ENCODE results near the gene ULK3.
"Not testable (repeated sequence)": the region's sequence is repeated elsewhere in the genome, so short reads cannot be mapped to it uniquely, and the experiment has no call there.

ULK3 gene

GRCh38 chr15:74842581-74843444, at the start of gene ULK3:
TSS of gene ULK3 (minus strand) at chr15:74843156. CDS start at chr15:74843105, 51 bp downstream.
- peak; percentile 80 to 85 for DNase-seq

GRCh38 chr15:74892313-74892712, 49.4 kb upstream of the ULK3 start:
- no peak for DNase-seq

DNA sequence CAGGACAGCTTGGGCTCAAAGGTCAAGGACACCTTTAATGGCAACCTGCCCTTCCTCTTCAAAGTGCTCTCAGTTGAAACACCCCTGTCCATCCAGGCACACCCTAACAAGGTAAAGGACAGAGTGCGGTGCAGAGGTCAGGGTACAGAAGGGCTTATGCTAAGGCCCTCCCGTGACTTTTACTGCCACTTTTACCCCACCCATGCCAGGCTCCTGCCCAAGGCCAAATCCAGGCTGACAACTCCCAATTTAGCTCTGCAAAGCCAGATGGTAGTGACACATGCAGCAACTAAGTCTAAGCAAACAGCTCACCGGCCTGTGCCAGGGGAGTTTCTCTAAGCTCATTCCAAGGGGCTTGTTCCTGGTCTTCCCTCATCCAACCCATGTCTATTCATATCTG, 48.5 kb upstream of the ULK3 start:
- DNase-seq: no peak

GRCh38 chr15:74890665-74890960, 47.7 kb upstream of the ULK3 start:
- no peak for DNase-seq

DNA sequence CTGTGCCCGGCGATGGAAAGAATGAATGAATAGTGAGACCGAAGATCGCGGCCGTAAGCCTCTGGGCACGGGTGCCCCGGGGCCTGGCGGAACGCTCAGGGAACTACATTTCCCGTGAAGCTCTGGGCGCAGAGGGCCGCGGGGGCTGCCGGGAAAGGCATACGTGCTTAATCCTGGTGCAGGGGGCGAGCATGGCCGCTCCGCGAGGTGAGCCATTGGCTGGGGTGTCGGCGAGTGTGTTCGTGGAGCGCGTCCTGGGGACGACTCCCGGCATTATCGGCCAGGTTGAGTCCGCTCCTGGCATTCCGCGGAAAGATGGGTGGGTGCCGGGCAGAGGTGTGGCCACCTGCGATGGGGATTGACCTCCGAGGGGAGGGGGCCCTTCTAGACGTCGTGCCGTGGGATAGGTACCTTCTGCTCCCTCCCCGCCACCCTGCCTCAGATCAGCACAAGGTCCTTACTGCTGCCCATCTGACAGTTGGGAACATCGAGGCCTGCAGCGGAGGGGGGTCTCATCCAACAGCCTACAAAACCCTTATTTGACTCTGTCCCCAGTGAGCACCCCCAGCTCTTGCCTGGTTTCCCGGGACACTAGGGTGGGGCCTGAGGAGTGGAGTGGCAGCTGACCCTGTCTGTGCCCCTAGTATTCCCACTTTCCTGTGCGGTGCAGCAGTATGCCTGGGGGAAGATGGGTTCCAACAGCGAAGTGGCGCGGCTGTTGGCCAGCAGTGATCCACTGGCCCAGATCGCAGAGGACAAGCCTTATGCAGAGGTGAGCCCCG, 47.1 kb upstream of the ULK3 start, which contains the start of gene MPI:
Gene MPI, plus strand, starts transcription at position 160 of the 782 bp plus-strand sequence. Its CDS starts 32 bp downstream, at position 192.
- DNase-seq: peak; percentile 80 to 85

GRCh38 chr15:74889390-74889882, 46.5 kb upstream of the ULK3 start:
- peak; percentile 59 to 76 for DNase-seq

DNA sequence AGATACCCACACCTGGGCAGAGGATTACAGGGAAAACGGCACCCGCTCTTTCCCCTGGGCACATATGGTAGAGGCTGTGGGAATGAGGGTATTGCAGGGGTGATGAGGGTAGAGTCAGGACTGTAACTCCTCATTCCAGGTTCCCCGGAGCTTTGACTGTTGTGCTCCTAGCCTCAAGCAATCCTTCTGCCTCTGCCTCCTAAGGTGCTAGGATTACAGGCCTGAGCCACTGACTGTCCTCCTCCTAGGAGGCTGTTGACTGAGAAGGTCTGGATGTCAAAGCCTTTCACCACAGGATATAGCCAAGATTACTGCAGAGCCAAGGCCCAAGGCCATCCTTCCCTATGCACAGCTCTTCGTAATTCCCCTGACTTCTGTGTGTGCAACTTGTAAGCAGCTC, 45.8 kb upstream of the ULK3 start:
- DNase-seq: no peak

DNA sequence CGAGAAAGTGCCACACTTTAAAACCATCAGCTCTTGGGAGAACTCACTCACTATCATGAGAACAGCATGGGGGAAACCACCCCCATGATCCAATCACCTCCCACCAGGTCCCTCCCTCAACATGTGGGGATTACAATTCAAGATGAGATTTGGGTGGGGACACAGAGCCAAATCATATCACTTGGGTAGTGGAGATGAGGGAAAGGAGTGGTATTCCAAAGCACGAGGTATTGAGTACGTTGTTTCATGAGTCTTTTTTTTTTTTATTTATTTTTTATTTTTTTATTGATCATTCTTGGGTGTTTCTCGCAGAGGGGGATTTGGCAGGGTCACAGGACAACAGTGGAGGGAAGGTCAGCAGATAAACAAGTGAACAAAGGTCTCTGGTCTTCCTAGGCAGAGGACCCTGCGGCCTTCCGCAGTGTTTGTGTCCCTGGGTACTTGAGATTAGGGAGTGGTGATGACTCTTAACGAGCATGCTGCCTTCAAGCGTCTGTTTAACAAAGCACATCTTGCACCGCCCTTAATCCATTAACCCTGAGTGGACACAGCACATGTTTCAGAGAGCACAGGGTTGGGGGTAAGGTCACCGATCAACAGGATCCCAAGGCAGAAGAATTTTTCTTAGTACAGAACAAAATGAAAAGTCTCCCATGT, 44.7 kb upstream of the ULK3 start:
- not testable (repeated sequence) for DNase-seq

DNA sequence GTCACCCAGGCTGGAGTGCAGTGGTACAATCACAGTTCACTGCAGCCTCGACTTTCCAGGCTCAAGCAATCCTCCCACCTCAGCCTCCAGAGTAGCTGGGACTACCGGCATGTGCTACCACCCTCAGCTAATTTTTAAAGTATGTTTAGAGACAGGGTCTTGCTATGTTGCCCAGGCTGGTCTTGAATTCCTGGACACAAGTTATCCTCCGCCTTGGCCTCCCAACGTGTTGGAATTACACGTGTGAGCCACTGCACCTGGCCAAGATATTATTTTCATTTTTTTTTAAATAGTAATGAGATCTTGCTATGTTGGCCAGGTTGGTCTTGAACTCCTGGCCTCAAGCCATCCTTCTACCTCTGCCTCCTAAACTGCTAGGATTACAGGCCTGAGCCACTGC, 42.5 kb upstream of the ULK3 start:
- no peak for DNase-seq

GRCh38 chr15:74884428-74885223, 41.7 kb upstream of the ULK3 start:
- DNase-seq: no peak

- DNase-seq: no peak
Measured at GRCh38 chr15:74882528-74882927, 39.6 kb upstream of the ULK3 start.

DNA sequence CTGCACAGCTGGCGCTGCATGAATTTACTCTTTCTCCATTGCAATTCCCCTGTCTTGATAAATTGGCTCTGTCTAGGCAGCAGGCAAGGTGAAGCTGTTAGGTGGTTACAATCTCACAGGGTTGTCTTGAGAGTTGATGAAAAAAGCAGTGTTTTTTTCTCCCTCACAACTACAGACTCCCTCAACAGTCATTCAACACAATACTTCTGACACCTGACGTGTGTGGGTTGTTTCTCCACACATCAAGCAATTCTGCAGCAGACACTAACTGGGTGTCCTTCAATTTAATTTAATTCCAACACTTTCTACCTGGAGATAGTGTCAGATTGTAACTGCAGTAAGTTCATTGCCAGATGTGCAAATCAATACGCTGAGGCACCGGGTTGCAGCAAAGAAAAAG, 35.3 kb upstream of the ULK3 start:
- no peak for DNase-seq

DNA sequence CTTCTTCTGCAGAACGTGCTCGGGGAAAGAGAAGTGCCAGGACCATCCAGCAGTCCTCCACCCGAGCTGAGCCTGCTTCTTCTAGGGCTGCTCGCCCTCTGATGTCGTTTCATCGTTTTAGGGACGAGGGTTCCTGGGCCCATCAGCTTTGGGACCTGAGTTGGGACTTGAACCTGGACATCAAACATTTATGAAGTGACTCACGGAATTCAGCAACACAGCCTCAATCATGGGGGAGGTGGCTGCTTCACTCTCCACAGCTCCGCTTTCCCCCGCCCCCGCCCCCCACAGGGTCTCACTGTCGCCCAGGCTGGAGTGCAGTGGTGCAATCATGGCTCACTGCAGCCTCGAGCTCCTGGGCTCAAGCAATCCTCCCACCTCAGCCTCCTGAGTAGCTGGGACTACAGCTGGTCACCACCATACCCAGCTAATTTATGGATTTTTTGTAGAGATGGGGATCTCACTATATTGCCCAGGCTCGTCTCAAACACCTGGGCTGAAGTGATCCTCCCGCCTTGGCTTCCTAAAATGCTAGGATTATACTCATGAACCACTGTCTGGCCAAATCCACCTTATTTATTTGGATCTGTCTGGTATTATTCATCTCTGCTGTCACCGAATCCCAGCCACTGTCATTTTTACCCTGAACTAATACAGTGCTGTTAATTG, 30.9 kb upstream of the ULK3 start:
- no peak for DNase-seq

- peak; percentile 92 to 95 for DNase-seq
Measured at GRCh38 chr15:74873036-74873755, 30.2 kb upstream of the ULK3 start, which contains the start of gene SCAMP2. TSS of gene SCAMP2 (minus strand) at chr15:74873365. CDS start at chr15:74873255, 110 bp downstream.

DNA sequence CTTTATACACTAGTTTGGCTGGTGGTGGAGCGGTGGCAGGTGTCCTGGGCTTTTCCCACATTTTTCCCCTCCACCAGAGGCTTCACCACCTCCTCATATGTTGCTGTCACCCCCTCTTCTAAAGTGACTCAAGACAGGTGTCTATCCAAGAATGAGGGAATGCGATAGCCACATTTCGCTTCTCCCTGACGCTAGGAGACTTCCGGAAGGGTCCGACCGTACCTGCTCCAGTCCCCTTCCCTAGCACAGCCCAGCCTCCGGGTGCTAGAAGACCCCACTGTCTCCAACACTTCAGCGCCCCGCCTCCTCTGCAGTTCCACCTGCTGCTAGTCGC, 29.7 kb upstream of the ULK3 start:
- DNase-seq: no peak

DNA sequence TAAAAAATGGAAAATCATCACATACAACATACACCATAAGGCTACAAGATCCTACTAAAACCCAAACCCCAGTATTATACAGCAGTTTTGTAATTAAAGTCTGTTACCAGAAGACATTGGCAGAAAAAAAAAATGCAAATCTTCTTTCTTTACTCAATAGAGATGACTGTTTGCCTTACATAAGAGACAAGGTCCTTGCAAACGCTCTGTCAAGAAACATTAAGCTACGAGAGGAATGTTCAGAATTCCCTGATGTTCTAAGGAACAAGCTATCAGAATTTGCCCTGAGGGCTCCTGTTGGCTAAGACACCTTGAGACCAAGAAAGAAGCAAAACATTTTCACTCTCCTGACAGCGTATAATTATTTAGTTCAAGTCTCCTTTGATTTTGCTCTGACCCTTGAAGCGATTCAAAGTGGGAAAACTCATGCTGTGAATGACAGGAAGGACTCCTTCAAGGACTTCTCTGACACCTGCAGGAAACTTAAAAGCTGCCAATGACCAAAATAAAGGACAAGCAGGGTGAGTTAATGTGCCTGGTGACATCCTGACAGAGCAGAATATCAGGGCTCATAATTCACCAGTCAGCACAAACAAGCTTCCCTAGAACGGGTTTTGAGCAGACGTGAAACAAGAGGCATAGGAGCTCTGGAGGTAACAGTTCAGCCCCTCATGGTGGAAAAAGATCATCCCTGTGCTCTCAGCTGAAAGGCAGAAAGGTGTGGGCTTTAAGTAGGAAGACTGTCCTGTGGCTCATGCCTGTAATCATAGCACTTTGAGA, 27.7 kb upstream of the ULK3 start:
- no peak for DNase-seq

- peak; percentile 48 to 55 for DNase-seq
Measured at GRCh38 chr15:74869726-74870407, 26.9 kb upstream of the ULK3 start.

DNA sequence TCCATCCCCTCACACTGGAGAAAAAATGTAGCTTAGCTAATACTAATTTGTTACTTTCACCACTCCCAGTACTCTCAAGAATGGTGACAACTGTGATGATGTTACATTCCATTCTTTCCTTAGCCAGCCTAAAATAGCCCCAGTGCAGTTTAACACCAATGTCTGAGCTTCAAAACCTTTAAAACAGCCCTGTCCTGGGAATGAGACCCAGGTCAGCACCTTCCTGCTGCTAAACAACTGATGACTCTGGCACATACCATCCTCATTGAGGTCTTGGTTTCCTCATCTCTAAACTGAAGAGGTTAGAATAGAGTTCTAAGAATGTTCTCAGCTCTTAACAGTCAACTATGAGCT, 26.4 kb upstream of the ULK3 start:
- DNase-seq: no peak

- DNase-seq: no peak
Measured at GRCh38 chr15:74868059-74868458, 25.1 kb upstream of the ULK3 start.
